HL-60 (cell line): ENCODE results near the gene EYA3.

Experiments
- DNase-seq, 2 experiments: peaks; one replicate each; pipeline ENCODE4 v3.0.0-alpha.2; 2010 to 2020; ENCODE audit warnings: low read depth in 1 of 2, low spot score in 1 of 2
- H3K27ac ChIP-seq: fragments of 250-450 bp; sonication (Bioruptor Pico); replicated peaks from 2 replicates; pipeline ENCODE4 v1.5.1; 2020; ENCODE audit warnings: mild to moderate bottlenecking, moderate library complexity
- H3K27me3 ChIP-seq: fragments of 250-450 bp; sonication (Bioruptor Pico); 2 replicates; pipeline ENCODE4 v1.5.1; 2021; ENCODE audit warnings: mild to moderate bottlenecking, moderate library complexity; ENCODE audit not compliant: insufficient read depth, poor library complexity, severe bottlenecking
- H3K4me3 ChIP-seq: replicated peaks from 2 replicates; pipeline ENCODE4 v1.5.1; 2011; ENCODE audit warnings: mild to moderate bottlenecking, control low read depth, low read length; ENCODE audit not compliant: insufficient read depth
- GABPA ChIP-seq: IDR thresholded peaks from 2 replicates; pipeline ENCODE4 v1.6.1; 2012; ENCODE audit warnings: low read depth
- POLR2AphosphoS5 ChIP-seq: IDR thresholded peaks from 2 replicates; pipeline ENCODE4 v1.6.1; 2012; ENCODE audit warnings: low read depth
- SPI1 ChIP-seq: IDR thresholded peaks from 2 replicates; pipeline ENCODE4 v1.6.1; 2012; ENCODE audit warnings: low read depth, mild to moderate bottlenecking, borderline replicate concordance
- TF ChIP-seq, protein P1 (sequence below): IDR thresholded peaks from 2 replicates; pipeline ENCODE4 v1.6.1; 2012; ENCODE audit warnings: low read depth; ENCODE audit not compliant: insufficient replicate concordance
- TF ChIP-seq, protein P2 (sequence below): IDR thresholded peaks from one replicate; pipeline ENCODE4 v1.5.1; 2011; ENCODE audit warnings: low read length, control low read depth, inconsistent platforms; ENCODE audit not compliant: insufficient read depth

Gene EYA3

DNA sequence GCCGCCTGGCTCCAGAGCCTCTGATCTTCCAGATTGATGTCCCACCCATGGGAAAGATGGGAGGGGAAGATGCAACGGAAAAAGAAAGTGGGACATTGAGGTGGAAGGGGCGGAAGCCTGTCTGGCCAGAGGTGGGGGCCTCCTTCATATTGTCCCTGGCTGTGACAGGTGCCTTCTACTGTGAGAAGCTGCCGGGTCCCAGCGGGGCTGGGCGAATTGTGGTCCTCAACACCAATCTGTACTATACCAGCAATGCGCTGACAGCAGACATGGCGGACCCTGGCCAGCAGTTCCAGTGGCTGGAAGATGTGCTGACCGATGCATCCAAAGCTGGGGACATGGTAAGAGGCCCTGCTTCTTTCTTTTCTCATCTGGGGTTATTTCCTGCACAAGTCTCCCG lies 134.2 kb downstream of the EYA3 start:
- no peak for TF ChIP-seq SPI1
- no peak for TF ChIP-seq POLR2AphosphoS5
- TF ChIP-seq, protein P1, sequence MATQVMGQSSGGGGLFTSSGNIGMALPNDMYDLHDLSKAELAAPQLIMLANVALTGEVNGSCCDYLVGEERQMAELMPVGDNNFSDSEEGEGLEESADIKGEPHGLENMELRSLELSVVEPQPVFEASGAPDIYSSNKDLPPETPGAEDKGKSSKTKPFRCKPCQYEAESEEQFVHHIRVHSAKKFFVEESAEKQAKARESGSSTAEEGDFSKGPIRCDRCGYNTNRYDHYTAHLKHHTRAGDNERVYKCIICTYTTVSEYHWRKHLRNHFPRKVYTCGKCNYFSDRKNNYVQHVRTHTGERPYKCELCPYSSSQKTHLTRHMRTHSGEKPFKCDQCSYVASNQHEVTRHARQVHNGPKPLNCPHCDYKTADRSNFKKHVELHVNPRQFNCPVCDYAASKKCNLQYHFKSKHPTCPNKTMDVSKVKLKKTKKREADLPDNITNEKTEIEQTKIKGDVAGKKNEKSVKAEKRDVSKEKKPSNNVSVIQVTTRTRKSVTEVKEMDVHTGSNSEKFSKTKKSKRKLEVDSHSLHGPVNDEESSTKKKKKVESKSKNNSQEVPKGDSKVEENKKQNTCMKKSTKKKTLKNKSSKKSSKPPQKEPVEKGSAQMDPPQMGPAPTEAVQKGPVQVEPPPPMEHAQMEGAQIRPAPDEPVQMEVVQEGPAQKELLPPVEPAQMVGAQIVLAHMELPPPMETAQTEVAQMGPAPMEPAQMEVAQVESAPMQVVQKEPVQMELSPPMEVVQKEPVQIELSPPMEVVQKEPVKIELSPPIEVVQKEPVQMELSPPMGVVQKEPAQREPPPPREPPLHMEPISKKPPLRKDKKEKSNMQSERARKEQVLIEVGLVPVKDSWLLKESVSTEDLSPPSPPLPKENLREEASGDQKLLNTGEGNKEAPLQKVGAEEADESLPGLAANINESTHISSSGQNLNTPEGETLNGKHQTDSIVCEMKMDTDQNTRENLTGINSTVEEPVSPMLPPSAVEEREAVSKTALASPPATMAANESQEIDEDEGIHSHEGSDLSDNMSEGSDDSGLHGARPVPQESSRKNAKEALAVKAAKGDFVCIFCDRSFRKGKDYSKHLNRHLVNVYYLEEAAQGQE, result no peak
- TF ChIP-seq, protein P2, sequence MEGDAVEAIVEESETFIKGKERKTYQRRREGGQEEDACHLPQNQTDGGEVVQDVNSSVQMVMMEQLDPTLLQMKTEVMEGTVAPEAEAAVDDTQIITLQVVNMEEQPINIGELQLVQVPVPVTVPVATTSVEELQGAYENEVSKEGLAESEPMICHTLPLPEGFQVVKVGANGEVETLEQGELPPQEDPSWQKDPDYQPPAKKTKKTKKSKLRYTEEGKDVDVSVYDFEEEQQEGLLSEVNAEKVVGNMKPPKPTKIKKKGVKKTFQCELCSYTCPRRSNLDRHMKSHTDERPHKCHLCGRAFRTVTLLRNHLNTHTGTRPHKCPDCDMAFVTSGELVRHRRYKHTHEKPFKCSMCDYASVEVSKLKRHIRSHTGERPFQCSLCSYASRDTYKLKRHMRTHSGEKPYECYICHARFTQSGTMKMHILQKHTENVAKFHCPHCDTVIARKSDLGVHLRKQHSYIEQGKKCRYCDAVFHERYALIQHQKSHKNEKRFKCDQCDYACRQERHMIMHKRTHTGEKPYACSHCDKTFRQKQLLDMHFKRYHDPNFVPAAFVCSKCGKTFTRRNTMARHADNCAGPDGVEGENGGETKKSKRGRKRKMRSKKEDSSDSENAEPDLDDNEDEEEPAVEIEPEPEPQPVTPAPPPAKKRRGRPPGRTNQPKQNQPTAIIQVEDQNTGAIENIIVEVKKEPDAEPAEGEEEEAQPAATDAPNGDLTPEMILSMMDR, result no peak
- no peak for TF ChIP-seq GABPA
- no peak overlapping the region for H3K4me3 ChIP-seq
- DNase-seq, result no peak
- H3K27ac ChIP-seq, result no peak overlapping the region
- no peaks in the 10 kb centered on the region for H3K27me3 ChIP-seq

DNA sequence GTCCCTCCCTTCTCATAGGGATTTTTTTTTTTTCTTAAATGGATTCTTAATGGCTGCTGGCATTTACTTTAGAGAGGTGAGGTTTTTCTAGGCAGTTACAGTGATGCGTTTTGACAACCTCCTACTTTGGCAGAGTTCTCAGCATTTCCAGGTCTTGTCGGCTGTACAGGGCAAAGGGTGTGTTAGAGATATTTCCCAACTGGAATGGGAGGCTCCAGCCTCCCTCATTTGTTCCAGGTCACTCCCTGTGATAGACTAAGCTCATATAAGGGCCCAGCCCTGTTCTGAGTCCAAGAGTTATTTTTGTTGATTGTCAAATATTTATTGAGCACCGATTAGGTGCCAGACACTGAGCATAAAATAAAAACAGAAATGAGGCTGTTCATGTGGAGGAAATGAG lies 136.3 kb downstream of the EYA3 start:
- H3K27ac ChIP-seq, result no peak overlapping the region
- H3K27me3 ChIP-seq, result no peaks in the 10 kb centered on the region
- TF ChIP-seq GABPA (no peak), POLR2AphosphoS5 (no peak), SPI1 (no peak)
- TF ChIP-seq, protein P1, result no peak
- TF ChIP-seq, protein P2, result no peak
- DNase-seq, result no peak
- H3K4me3 ChIP-seq, result no peak overlapping the region

DNA sequence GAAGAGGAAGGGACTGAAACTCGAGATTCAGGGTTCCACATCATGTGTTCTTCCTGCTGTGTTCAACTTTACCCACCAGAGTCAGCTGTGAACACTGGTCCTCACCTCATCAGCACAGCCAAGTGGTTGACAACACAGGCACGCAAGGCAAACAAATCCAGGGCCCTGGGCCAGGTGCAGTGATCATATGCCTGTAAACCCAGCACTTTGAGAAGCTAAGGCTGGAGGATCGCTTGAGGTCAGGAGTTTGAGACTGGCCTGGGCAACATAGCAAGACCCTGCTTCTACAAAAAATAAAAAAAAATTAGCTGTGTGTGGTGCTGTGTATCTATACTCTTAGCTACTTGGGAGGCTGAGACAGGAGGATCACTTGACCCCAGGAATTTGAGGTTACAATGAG lies 137.0 kb downstream of the EYA3 start:
- H3K4me3 ChIP-seq, result no peak overlapping the region
- TF ChIP-seq, protein P2, result no peak
- TF ChIP-seq POLR2AphosphoS5, result no peak
- no peak for TF ChIP-seq GABPA
- no peak for TF ChIP-seq SPI1
- TF ChIP-seq, protein P1, result no peak
- DNase-seq, result no peak
- H3K27ac ChIP-seq, result no peak overlapping the region
- no peaks in the 10 kb centered on the region for H3K27me3 ChIP-seq
